ENCODE results near the gene MUC2.

Gene MUC2

DNA sequence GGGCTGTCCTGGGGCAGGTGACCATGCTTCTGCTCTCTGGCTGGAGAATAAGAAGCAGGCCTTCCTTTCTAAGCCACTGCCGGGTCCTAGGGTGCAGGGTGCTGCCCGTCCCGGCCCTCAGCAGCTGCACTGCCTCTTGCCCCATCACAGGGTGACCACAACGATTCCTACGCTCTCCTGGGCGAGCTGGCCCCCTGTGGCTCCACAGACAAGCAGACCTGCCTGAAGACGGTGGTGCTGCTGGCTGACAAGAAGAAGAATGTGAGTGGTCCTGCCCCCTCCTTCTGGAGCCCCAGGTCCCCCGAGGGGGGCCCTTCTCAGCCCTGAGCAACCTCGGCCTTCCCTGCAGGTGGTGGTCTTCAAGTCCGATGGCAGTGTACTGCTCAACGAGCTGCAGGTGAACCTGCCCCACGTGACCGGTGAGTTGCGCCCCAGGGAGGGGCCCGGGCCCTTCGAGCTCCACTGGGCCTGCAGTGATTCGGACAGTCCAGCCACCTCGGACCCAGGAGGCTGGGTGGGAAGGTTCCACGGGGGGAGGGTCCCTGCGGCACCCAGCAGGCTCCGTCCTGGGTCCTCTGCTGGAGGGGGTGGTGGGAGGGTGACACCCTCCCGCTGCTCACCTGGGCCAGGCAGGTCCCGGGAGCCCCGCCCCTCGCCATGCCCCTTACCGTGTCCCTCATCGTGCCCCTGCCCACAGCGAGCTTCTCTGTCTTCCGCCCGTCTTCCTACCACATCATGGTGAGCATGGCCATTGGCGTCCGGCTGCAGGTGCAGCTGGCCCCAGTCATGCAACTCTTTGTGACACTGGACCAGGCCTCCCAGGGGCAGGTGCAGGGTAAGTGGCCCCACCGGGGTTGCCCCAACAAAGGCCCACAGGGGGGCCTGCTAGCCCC is 8.3 kb downstream of the MUC2 start:
- Mint-ChIP-seq H3K4me3 (no peak overlapping the region), H3K27ac (no peak overlapping the region), H3K36me3 (no peaks in the 10 kb centered on the region), H3K9me3 (no peaks in the 10 kb centered on the region), H3K4me1 (no peaks in the 10 kb centered on the region), H3K27me3 (no peaks in the 10 kb centered on the region)
- peak; percentile 17 for ATAC-seq

DNA sequence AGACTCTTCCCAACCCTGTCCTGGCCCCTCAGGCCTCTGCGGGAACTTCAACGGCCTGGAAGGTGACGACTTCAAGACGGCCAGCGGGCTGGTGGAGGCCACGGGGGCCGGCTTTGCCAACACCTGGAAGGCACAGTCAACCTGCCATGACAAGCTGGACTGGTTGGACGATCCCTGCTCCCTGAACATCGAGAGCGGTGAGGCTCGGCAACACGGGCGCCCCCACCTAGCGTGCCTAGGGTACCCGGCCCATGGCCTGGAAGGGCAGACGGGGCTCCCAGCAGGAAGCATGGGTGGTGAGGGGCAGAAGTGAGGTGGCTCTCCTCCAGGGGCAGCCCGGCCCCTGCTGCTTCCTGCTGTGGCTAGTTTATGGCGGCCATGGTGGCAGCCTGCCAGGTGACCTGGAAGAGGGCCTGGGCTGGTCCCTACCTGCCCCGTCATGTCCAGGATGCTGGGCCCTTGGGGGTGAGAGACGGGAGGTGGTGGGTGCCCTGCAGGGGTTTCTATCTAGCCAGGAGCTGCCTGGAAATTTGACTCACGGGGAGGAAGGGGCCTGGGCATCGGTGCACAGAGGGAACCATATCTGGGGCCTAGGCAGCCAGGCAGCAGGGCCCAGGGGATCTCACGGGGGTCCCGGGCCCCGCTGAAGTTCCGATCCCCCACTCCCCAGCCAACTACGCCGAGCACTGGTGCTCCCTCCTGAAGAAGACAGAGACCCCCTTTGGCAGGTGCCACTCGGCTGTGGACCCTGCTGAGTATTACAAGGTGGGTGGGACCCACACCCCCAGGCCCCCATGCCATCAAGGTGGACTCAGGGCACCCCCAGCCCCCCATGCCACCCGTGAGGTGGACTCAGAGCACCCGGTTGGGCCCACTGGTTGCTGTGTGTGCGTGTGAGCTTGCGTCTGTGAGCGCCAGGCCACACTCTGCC is 9.2 kb downstream of the MUC2 start:
- peak; percentile 10 for ATAC-seq
- H3K4me1 Mint-ChIP-seq: no peaks in the 10 kb centered on the region
- H3K27me3 Mint-ChIP-seq: no peaks in the 10 kb centered on the region
- H3K27ac Mint-ChIP-seq: no peak overlapping the region
- no peak overlapping the region for H3K4me3 Mint-ChIP-seq
- H3K9me3 Mint-ChIP-seq: no peaks in the 10 kb centered on the region
- H3K36me3 Mint-ChIP-seq: no peaks in the 10 kb centered on the region

DNA sequence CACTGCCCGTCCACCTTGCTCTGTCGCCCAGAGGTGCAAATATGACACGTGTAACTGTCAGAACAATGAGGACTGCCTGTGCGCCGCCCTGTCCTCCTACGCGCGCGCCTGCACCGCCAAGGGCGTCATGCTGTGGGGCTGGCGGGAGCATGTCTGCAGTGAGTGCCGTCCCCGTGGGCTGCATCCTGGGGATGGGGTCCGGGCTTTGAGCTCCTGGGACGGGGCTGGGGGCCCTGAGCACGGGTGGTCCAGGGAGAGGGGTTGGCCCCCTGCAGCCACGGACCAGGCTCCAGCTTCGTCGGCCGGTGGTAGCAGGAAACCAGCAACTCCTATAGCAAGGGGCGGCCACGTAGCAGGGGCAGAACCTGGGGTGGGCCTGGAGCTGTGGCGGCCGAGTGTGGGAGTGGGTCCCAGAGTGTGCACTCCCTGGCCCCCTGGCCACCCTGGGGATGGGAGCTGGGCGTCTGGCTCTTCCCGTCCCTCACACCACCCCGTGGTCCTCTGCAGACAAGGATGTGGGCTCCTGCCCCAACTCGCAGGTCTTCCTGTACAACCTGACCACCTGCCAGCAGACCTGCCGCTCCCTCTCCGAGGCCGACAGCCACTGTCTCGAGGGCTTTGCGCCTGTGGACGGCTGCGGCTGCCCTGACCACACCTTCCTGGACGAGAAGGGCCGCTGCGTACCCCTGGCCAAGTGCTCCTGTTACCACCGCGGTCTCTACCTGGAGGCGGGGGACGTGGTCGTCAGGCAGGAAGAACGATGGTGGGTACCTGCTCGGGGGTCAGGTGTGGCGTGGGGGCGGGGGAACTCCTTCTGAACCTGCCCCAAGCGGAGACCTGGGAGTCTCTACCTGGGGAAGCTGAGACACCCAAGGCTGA is 10.1 kb downstream of the MUC2 start:
- peak; percentile 13 for ATAC-seq
- no peaks in the 10 kb centered on the region for H3K4me1 Mint-ChIP-seq
- H3K36me3 Mint-ChIP-seq: no peaks in the 10 kb centered on the region
- H3K4me3 Mint-ChIP-seq: no peak overlapping the region
- no peak overlapping the region for H3K27ac Mint-ChIP-seq
- no peaks in the 10 kb centered on the region for H3K9me3 Mint-ChIP-seq
- H3K27me3 Mint-ChIP-seq: no peaks in the 10 kb centered on the region

DNA sequence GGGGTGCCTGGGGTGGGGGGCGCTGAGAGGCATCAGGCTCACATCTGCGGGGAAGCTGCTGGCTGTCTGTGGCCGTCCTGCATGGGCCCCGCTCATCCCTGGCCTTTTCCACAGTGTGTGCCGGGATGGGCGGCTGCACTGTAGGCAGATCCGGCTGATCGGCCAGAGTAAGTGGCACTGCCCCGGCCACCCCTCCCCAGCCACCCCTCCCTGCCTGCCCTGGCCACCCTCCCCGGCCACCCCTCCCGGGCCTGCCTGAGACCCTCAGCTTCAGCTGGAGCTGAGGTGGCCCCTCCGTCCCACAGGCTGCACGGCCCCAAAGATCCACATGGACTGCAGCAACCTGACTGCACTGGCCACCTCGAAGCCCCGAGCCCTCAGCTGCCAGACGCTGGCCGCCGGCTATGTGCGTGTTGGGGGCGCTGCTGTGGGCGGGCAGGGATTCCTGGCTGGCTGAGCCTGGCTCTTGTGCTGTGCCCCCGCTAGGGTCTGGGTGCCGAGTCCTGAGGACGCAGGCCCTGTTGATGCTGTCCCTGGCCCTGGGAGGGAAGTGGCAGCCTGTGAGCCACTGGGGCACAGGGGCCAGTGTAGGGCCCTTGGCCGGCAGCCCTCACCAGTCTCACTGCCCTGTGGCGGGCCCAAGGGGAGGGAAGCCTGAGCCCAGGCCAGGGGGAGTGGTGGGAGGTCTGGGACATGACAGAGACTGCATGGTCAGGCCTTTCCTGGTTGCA is 10.9 kb downstream of the MUC2 start:
- Mint-ChIP-seq H3K9me3 (no peaks in the 10 kb centered on the region), H3K4me3 (no peak overlapping the region), H3K36me3 (no peaks in the 10 kb centered on the region), H3K27me3 (no peaks in the 10 kb centered on the region), H3K27ac (no peak overlapping the region), H3K4me1 (no peaks in the 10 kb centered on the region)
- no peak for ATAC-seq

DNA sequence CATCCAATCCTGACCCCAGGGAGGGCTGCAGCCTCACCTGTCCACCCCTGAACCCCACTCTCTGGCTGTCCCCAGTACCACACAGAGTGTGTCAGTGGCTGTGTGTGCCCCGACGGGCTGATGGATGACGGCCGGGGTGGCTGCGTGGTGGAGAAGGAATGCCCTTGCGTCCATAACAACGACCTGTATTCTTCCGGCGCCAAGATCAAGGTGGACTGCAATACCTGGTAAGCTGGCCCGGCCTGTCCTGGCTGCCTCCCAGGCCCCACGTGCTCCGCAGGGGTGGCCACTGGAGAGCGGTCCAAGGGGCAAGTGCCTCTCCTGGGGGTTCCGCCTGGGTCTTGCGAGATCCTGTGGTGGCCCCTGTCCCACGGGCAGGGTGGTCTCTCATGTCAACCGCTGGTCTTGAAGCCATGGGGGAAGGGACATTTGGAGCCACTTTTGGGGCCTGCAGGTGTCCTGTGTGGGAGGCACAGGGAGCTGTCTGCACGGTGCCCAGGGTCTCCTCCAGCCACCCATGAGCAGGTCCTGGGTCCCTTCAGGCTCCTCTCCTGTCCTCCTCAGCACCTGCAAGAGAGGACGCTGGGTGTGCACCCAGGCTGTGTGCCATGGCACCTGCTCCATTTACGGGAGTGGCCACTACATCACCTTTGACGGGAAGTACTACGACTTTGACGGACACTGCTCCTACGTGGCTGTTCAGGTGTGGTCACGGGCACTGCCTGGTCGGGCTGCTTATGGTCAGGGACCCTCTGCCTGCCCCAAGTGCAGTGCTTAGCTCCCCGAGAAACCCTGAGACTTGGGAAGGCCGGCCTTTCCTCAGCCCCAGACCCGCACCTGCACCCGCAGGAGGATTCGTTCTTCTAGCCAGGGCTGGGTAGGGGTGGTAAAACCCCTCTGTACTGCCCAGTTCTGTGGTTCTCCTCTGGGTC is 11.8 kb downstream of the MUC2 start:
- H3K36me3 Mint-ChIP-seq: no peaks in the 10 kb centered on the region
- no peak for ATAC-seq
- no peak overlapping the region for H3K4me3 Mint-ChIP-seq
- H3K27ac Mint-ChIP-seq: no peak overlapping the region
- no peaks in the 10 kb centered on the region for H3K27me3 Mint-ChIP-seq
- peaks cover 5% of the 10 kb centered on the region for H3K9me3 Mint-ChIP-seq
- H3K4me1 Mint-ChIP-seq: no peaks in the 10 kb centered on the region

DNA sequence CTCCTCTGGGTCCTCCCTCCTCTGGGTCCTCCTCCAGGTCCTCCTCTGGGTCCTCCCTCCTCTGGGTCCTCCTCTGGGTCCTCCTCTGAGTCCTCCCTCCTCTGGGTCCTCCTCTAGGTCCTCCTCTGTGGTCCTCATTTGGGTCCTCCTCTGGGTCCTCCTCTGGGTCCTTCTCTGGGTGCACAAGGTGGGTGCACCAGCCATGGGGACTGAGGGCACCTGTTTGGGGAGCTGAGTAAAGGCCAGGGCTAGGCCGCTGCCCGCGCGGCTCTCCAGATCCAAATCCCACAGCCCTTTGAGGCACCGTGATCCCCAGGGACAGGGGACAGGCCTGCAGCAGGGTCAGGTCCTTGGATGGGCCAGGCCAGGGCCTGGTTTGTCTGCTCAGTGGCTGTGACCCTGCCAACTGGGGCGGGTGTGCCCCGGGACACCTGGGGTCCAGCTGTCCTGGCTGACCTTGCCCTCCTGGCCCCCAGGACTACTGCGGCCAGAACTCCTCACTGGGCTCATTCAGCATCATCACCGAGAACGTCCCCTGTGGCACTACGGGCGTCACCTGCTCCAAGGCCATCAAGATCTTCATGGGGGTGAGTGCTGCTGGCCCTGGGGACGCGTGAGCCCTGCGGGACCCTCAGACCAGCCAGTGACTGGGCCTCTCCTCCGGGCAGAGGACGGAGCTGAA is 12.7 kb downstream of the MUC2 start:
- no peak overlapping the region for H3K4me3 Mint-ChIP-seq
- H3K27ac Mint-ChIP-seq: no peak overlapping the region
- no peaks in the 10 kb centered on the region for H3K27me3 Mint-ChIP-seq
- ATAC-seq: no peak
- peaks cover 8% of the 10 kb centered on the region for H3K9me3 Mint-ChIP-seq
- H3K36me3 Mint-ChIP-seq: no peaks in the 10 kb centered on the region
- H3K4me1 Mint-ChIP-seq: no peaks in the 10 kb centered on the region

DNA sequence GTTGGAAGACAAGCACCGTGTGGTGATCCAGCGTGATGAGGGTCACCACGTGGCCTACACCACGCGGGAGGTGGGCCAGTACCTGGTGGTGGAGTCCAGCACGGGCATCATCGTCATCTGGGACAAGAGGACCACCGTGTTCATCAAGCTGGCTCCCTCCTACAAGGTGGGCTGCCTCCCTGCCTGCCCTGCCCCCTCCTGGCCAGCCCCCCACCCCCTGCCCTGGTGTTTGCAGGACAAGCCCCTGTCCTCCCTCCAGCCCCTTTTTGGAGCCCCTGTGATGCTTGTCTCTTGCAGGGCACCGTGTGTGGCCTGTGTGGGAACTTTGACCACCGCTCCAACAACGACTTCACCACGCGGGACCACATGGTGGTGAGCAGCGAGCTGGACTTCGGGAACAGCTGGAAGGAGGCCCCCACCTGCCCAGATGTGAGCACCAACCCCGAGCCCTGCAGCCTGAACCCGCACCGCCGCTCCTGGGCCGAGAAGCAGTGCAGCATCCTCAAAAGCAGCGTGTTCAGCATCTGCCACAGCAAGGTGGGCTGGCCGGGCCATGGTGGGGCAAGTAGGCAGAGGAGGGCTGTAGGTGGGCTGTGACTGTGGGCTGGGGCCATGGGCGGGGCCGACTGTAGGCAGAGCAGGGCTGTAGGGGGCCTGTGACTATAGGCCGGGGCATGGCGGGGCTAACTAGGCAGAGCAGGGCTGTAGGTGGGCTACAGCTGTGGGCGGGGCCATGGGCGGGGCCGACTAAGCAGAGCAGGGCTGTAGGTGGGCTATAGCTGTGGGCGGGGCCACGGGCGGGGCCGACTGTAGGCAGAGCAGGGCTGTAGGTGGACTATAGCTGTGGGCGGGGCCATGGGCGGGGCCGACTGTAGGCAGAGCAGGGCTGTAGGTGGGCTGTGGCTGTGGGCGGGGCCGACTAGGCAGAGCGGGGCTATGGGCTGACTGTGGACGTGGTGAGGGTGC is 13.6 kb downstream of the MUC2 start:
- Mint-ChIP-seq H3K4me1 (no peaks in the 10 kb centered on the region), H3K27me3 (no peaks in the 10 kb centered on the region), H3K4me3 (no peak overlapping the region), H3K9me3 (peaks cover 8% of the 10 kb centered on the region), H3K27ac (no peak overlapping the region), H3K36me3 (no peaks in the 10 kb centered on the region)
- no peak for ATAC-seq

DNA sequence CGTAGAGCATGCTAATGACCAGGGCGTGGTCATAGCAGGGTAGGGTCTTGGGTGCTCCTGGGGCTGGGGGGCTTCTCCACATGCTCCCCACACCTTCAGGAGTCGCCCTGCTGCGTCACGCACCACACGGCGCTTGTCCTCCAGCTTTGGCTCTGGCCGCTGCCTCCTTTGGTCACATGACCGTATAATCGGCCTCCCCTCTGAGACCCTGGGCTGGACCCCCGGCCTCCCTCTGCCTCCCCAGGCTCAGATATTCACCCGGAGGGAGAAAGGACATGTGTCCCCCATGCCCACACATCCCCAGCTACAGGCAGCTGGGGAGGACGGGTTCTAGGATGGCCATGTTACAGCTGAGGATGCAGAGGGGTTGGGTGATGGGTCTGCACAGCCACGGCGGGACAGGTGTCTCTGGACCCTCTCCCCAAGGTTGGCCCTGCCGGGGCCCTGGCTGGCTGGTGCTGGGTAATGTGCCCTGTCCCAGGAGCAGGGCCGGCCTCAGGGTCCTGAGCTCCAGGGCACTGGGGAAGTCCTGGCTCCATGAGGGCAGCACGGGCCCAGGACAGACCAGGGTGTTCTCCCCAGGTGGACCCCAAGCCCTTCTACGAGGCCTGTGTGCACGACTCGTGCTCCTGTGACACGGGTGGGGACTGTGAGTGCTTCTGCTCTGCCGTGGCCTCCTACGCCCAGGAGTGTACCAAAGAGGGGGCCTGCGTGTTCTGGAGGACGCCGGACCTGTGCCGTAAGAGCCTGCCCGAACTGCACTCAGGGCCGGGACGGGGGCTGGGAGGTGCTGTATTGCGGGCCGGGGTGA is 14.5 kb downstream of the MUC2 start:
- peaks cover 8% of the 10 kb centered on the region for H3K9me3 Mint-ChIP-seq
- H3K36me3 Mint-ChIP-seq: no peaks in the 10 kb centered on the region
- no peaks in the 10 kb centered on the region for H3K27me3 Mint-ChIP-seq
- H3K4me3 Mint-ChIP-seq: no peak overlapping the region
- no peak for ATAC-seq
- H3K27ac Mint-ChIP-seq: no peak overlapping the region
- H3K4me1 Mint-ChIP-seq: no peaks in the 10 kb centered on the region

DNA sequence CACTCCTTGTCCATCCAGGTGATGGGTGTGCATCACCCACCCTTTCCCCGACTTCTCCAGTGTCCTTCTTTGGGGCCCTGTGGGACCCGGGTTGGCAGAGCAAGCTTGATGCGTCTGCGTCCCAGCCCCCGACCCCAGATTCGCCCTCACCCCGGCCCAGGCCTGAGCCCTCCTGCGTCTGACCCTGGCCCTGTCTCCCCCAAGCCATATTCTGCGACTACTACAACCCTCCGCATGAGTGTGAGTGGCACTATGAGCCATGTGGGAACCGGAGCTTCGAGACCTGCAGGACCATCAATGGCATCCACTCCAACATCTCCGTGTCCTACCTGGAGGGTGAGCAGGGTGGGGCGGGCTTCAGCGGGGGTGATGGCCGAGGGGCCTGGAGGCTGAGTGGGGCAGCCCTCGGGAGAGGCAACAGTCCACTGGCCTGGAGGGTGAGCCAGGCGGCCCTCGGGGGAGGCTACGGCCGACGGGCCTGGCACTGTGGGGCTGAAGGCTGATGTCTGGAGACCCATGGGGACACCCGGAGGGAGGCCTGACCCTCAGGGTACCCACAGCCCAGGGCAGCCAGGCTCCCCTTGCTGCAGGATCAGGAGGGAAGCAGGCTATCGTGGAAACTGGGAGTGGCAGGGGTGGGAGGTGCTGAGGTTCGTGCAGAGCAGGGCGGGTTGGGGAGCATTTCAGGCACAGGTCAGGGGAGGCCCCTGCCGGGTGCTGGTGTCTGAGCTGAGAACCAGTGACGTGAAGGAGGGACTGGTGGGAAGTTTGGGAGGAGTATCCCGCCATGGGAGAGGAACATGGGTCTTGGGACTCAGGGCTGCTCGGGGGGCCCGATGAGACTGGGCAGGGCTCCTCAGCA is 15.3 kb downstream of the MUC2 start:
- Mint-ChIP-seq H3K36me3 (no peaks in the 10 kb centered on the region), H3K27ac (no peak overlapping the region), H3K9me3 (peaks cover 12% of the 10 kb centered on the region), H3K4me1 (no peaks in the 10 kb centered on the region), H3K27me3 (no peaks in the 10 kb centered on the region), H3K4me3 (no peak overlapping the region)
- ATAC-seq: no peak

DNA sequence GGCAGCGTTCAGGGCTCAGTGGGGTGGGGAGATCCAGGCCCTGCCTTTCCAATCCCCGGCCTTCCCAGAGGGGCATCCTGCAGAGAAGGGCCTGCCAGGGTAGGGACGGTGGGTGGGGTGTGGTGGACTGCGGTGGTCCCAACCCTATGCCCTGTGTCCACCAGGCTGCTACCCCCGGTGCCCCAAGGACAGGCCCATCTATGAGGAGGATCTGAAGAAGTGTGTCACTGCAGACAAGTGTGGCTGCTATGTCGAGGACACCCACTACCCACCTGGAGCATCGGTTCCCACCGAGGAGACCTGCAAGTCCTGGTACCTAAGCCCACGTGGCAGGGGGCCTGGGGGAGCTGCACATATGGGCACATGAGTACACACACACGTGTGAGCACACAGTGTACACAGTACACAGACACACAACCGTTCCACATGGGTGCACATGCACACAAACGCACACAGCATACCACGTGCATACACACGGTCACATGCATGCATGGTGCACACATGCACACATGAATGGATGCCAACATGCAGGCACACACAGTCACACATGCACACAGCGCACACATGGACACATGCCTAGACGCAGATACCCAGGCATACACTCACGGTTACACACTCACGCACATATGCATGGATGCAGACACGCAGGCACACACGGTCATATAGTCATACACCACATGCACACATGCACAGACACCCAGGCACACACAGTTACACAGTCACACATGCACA is 16.1 kb downstream of the MUC2 start:
- no peaks in the 10 kb centered on the region for H3K36me3 Mint-ChIP-seq
- H3K27me3 Mint-ChIP-seq: no peaks in the 10 kb centered on the region
- no peak overlapping the region for H3K27ac Mint-ChIP-seq
- H3K4me3 Mint-ChIP-seq: no peak overlapping the region
- no peaks in the 10 kb centered on the region for H3K4me1 Mint-ChIP-seq
- peaks cover 20% of the 10 kb centered on the region for H3K9me3 Mint-ChIP-seq
- ATAC-seq: no peak
